Ascending aorta (tissue), 2 donors: ENCODE measurements around the gene SRD5A1. TPM values are rescaled to one million over a fixed set of nuclear protein-coding genes. Genes with fewer than 3 reads are reported as not detected.

ENCODE experiments used
- DNase-seq, 2 donors: peaks; one replicate each; pipeline ENCODE4 v3.0.0-alpha.2; 2019; ENCODE audit warnings: low spot score in 2 of 2
- H3K27ac ChIP-seq, 2 donors: fragments of 200-600 bp; sonication (generic); one replicate each; pipeline ENCODE4 v1.5.1; 2016 to 2017; ENCODE audit warnings: mild to moderate bottlenecking in 1 of 2
- H3K27me3 ChIP-seq: fragments of 200-600 bp; sonication (generic); one replicate; pipeline ENCODE4 v1.5.1; 2017
- H3K36me3 ChIP-seq, 2 donors: fragments of 200-600 bp; sonication (generic); one replicate each; pipeline ENCODE4 v1.5.1; 2016
- H3K4me1 ChIP-seq, 2 donors: fragments of 200-600 bp; sonication (generic); one replicate each; pipeline ENCODE4 v1.5.1; 2016 to 2017; ENCODE audit warnings: mild to moderate bottlenecking in 1 of 2
- H3K4me3 ChIP-seq, 2 donors: fragments of 200-600 bp; sonication (generic); one replicate each; pipeline ENCODE4 v1.5.1; 2016 to 2017; ENCODE audit warnings: mild to moderate bottlenecking in 1 of 2
- H3K9me3 ChIP-seq, 2 donors: fragments of 200-600 bp; sonication (generic); one replicate each; pipeline ENCODE4 v1.5.1; 2016
- intact Hi-C: fragments of 100-400 bp; cut with DNase I; formaldehyde crosslinking; loops from one replicate; pipeline ENCODE4 v1.15.1; 2023
- total RNA-seq: library from RNA; depleted of rRNA; stranded (reverse); fragments of >200 nt; gene quantifications from one replicate; pipeline ENCODE4 v1.1.0, GENCODE V29; 2016
- TF ChIP-seq, protein P1 (sequence below), 3 experiments: fragments of 200-600 bp in 2 of 3; fragments of 450-650 bp in 1 of 3; sonication (generic) in 2 of 3; IDR thresholded peaks; one replicate each; pipeline ENCODE4 v1.5.1; 2016 to 2019; ENCODE audit warnings: antibody characterized with exemption in 3 of 3, mild to moderate bottlenecking in 1 of 3, moderate library complexity in 1 of 3

SRD5A1 gene
- total RNA-seq, 1 donor from 2014 or later: 186 TPM

- TF ChIP-seq, protein P1, sequence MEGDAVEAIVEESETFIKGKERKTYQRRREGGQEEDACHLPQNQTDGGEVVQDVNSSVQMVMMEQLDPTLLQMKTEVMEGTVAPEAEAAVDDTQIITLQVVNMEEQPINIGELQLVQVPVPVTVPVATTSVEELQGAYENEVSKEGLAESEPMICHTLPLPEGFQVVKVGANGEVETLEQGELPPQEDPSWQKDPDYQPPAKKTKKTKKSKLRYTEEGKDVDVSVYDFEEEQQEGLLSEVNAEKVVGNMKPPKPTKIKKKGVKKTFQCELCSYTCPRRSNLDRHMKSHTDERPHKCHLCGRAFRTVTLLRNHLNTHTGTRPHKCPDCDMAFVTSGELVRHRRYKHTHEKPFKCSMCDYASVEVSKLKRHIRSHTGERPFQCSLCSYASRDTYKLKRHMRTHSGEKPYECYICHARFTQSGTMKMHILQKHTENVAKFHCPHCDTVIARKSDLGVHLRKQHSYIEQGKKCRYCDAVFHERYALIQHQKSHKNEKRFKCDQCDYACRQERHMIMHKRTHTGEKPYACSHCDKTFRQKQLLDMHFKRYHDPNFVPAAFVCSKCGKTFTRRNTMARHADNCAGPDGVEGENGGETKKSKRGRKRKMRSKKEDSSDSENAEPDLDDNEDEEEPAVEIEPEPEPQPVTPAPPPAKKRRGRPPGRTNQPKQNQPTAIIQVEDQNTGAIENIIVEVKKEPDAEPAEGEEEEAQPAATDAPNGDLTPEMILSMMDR (IDR thresholded peaks at IDR 0.05): no peak
These were observed 46.6 kb upstream of the SRD5A1 start for GRCh38 chr5:6586647-6587042.

DNA sequence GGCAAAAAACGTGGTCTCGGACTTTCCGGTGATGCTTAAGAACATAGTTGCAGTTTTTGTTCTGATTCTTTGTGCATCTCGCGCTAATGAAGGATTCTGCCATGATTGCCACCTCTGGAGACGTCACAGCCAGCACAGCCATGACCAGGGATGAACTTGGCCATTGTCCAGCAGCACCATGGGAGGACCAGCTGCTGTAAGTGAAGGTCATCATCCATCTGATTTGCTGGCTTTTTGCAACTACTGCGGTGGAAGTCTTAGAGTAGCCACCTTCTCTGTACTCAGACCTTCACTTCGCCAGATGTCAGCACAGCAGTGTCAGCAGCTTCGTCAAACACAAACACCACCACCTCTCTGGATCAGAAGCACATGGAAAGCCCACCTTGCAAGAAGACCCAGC, 46.1 kb upstream of the SRD5A1 start:
- intact Hi-C loops: no loop called here
- Histone ChIP-seq H3K4me3 (no peak overlapping the region), H3K4me1 (peaks cover 4 to 6% of the 10 kb centered on the region in 2 donors), H3K27ac (no peak overlapping the region), H3K36me3 (no peaks in the 10 kb centered on the region), H3K27me3 (no peaks in the 10 kb centered on the region), H3K9me3 (no peaks in the 10 kb centered on the region)
- no peak for DNase-seq
- TF ChIP-seq, protein P1 (IDR thresholded peaks at IDR 0.05): no peak

More at GRCh38 chr5:6586647-6587042, 46.6 kb upstream of the SRD5A1 start:
- Histone ChIP-seq H3K4me1 (peaks cover 4 to 11% of the 10 kb centered on the region in 2 donors), H3K4me3 (no peak overlapping the region), H3K9me3 (no peaks in the 10 kb centered on the region), H3K27me3 (no peaks in the 10 kb centered on the region), H3K27ac (no peak overlapping the region), H3K36me3 (no peaks in the 10 kb centered on the region)
- no peak for DNase-seq
- intact Hi-C loops: no loop called here

DNA sequence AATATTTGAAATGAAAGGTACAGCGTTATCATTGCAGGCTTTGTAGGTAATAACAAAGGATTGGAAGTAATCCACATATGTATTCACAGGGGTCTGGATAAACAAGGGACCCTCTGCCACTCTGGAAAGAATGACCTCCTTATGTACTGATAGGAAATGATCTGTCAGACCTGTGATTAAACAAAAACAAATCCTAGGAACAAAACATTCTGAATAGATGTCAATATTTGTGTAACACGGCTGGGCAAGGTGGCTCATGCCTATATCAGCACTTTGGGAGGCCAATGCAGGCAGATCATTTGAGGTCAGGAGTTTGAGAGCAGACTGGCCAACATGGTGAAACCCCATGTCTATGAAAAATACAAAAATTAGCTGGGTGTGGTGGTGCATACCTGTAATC, 42.7 kb upstream of the SRD5A1 start:
- H3K36me3 ChIP-seq: peaks cover 0 to 4% of the 10 kb centered on the region in 2 donors
- H3K4me3 ChIP-seq: no peak overlapping the region
- H3K27me3 ChIP-seq: no peaks in the 10 kb centered on the region
- H3K27ac ChIP-seq: no peak overlapping the region
- TF ChIP-seq, protein P1 (IDR thresholded peaks at IDR 0.05): no peak
- H3K4me1 ChIP-seq: no peaks in the 10 kb centered on the region
- intact Hi-C loops: no loop called here
- no peaks in the 10 kb centered on the region for H3K9me3 ChIP-seq
- DNase-seq: peak in 1 of 2 donors; percentile 21

DNA sequence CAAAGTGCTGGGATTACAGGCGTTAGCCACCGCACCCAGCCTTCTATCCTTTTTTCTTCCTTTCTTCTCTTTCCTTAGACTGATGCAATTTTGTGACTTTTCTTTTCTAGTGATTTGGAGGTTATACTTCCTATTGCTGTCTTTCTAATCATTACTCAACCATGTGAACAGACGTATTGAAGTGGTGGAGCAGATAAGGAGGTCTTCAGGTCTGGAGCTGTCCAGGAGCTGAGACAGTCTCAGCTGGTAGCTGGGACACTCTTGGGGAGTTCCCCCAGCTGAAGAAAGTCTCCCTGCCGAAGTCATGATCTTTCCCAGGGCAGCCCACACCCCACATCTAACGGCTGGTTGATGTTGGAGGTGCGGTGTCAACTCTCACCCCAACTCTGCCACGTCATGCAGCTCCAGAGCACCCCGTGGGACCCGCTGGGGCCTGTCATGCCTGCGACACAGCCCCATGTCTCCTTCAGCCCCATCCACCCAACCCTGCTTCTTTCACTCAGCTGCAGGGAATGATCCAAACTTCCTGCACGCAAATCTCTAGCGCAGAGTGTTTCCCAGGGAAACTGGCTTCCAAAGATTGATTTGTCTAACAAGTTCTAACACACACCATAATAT, 41.5 kb upstream of the SRD5A1 start:
- Histone ChIP-seq H3K36me3 (peaks cover 0 to 16% of the 10 kb centered on the region in 2 donors), H3K27me3 (no peaks in the 10 kb centered on the region), H3K4me1 (no peaks in the 10 kb centered on the region), H3K9me3 (no peaks in the 10 kb centered on the region), H3K27ac (no peak overlapping the region), H3K4me3 (no peak overlapping the region)
- TF ChIP-seq, protein P1 (IDR thresholded peaks at IDR 0.05): no peak
- intact Hi-C loops: no loop called here
- DNase-seq: no peak

- no peak for DNase-seq
- H3K9me3 ChIP-seq: no peaks in the 10 kb centered on the region
- H3K4me3 ChIP-seq: no peak overlapping the region
- TF ChIP-seq, protein P1 (IDR thresholded peaks at IDR 0.05): no peak
- H3K27ac ChIP-seq: no peak overlapping the region
- no peaks in the 10 kb centered on the region for H3K4me1 ChIP-seq
- H3K27me3 ChIP-seq: no peaks in the 10 kb centered on the region
- H3K36me3 ChIP-seq: peaks cover 0 to 19% of the 10 kb centered on the region in 2 donors
- intact Hi-C loops: no loop called here
These were observed 40.6 kb upstream of the SRD5A1 start for GRCh38 chr5:6592601-6593000.
